ENCODE measurements around the gene ADSS1. TPM values are rescaled to one million over a fixed set of nuclear protein-coding genes. Genes with fewer than 3 reads are reported as not detected.

The ADSS1 gene
- total RNA-seq, 1 experiment from 2014 or later = 9.9 TPM

DNA sequence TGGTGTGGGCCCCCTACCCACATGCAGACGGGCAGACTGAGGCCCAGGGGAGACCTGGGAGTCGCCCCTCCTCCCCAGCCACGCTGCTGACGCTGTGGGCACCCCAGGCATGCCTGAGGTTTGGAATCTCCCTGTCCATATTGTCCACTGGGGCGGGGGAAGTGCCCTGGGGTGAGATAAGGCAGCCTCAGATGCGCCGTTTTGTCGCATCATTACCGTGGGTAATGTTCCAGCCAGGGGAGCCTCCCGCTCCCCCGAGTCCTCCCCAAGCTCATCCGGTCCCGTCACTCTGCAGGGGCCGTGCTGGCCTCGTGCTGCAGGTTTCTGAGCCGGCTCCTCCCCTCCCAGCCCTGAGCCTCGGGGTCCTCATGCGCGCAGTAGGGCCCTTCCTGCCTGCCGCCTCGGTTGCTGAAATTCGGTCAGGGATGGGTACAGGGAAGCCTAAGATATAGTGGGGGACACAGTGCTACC, 23.2 kb upstream of the ADSS1 start:
- TF ChIP-seq POLR2AphosphoS5 (IDR thresholded peaks at IDR 0.05; ENCODE audit: low read depth, low read length) (no peak), EZH2 (IDR thresholded peaks at IDR 0.05) (no peak), EGR1 (IDR thresholded peaks at IDR 0.05; ENCODE audit: low read depth) (no peak), EZH2phosphoT487 (IDR thresholded peaks at IDR 0.05; ENCODE audit: borderline replicate concordance) (no peak), CBX3 (IDR thresholded peaks at IDR 0.05; ENCODE audit: low read depth) (no peak), ZFX (IDR thresholded peaks at IDR 0.05) (no peak), SIN3A (IDR thresholded peaks at IDR 0.05; ENCODE audit: low read depth) (no peak), FOSL1 (IDR thresholded peaks at IDR 0.05; ENCODE audit: low read depth) (no peak), JUND (IDR thresholded peaks at IDR 0.05) (no peak), ELF1 (IDR thresholded peaks at IDR 0.05; ENCODE audit: borderline replicate concordance, low read depth) (no peak), RAD21 (IDR thresholded peaks at IDR 0.05; ENCODE audit: low read depth) (no peak)
- TF ChIP-seq, protein P1, sequence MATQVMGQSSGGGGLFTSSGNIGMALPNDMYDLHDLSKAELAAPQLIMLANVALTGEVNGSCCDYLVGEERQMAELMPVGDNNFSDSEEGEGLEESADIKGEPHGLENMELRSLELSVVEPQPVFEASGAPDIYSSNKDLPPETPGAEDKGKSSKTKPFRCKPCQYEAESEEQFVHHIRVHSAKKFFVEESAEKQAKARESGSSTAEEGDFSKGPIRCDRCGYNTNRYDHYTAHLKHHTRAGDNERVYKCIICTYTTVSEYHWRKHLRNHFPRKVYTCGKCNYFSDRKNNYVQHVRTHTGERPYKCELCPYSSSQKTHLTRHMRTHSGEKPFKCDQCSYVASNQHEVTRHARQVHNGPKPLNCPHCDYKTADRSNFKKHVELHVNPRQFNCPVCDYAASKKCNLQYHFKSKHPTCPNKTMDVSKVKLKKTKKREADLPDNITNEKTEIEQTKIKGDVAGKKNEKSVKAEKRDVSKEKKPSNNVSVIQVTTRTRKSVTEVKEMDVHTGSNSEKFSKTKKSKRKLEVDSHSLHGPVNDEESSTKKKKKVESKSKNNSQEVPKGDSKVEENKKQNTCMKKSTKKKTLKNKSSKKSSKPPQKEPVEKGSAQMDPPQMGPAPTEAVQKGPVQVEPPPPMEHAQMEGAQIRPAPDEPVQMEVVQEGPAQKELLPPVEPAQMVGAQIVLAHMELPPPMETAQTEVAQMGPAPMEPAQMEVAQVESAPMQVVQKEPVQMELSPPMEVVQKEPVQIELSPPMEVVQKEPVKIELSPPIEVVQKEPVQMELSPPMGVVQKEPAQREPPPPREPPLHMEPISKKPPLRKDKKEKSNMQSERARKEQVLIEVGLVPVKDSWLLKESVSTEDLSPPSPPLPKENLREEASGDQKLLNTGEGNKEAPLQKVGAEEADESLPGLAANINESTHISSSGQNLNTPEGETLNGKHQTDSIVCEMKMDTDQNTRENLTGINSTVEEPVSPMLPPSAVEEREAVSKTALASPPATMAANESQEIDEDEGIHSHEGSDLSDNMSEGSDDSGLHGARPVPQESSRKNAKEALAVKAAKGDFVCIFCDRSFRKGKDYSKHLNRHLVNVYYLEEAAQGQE (IDR thresholded peaks at IDR 0.05; ENCODE audit: low read depth) = no peak
- TF ChIP-seq, protein P2, sequence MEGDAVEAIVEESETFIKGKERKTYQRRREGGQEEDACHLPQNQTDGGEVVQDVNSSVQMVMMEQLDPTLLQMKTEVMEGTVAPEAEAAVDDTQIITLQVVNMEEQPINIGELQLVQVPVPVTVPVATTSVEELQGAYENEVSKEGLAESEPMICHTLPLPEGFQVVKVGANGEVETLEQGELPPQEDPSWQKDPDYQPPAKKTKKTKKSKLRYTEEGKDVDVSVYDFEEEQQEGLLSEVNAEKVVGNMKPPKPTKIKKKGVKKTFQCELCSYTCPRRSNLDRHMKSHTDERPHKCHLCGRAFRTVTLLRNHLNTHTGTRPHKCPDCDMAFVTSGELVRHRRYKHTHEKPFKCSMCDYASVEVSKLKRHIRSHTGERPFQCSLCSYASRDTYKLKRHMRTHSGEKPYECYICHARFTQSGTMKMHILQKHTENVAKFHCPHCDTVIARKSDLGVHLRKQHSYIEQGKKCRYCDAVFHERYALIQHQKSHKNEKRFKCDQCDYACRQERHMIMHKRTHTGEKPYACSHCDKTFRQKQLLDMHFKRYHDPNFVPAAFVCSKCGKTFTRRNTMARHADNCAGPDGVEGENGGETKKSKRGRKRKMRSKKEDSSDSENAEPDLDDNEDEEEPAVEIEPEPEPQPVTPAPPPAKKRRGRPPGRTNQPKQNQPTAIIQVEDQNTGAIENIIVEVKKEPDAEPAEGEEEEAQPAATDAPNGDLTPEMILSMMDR (IDR thresholded peaks at IDR 0.05 in 2 of 3, conservative IDR thresholded peaks at IDR 0.05 in 1 of 3; ENCODE audit: borderline replicate concordance in 1 of 3, insufficient read depth in 1 of 3, low read depth in 2 of 3, low read length in 2 of 3) = no peak
- ATAC-seq = no peak
- Histone ChIP-seq H3K4me1 (ENCODE audit: control insufficient read depth in 1 of 2, insufficient read depth in 2 of 2, low read length in 2 of 2) (peaks cover 7 to 14% of the 10 kb centered on the region in 2 experiments; a peak in 3 of 4 replicates), H3K4me3 (replicated peaks in 1 of 2; ENCODE audit: low read depth in 1 of 2, low read length in 2 of 2) (no peak overlapping the region), H2AFZ (ENCODE audit: low read depth, low read length, poor library complexity, severe bottlenecking) (no peak overlapping the region), H3K9ac (ENCODE audit: low read length) (no peak overlapping the region), H4K20me1 (ENCODE audit: insufficient read depth) (no peaks in the 10 kb centered on the region), H3K36me3 (ENCODE audit: control insufficient read depth in 1 of 2, insufficient read depth in 2 of 2, low read length in 2 of 2) (peaks cover 22 to 26% of the 10 kb centered on the region in 2 experiments; a peak in 3 of 4 replicates), H3K27me3 (ENCODE audit: insufficient read depth, low read length) (no peaks in the 10 kb centered on the region), H3K79me2 (ENCODE audit: insufficient read depth, low read length) (peaks cover 49% of the 10 kb centered on the region), H3K27ac (ENCODE audit: low read depth, low read length) (no peak overlapping the region; the same call in 1 of the 2 replicates), H3K9me3 (ENCODE audit: control insufficient read depth in 1 of 2, insufficient read depth in 1 of 2, low read depth in 1 of 2, low read length in 2 of 2) (no peaks in the 10 kb centered on the region), H3K9me2 (ENCODE audit: insufficient read depth) (no peaks in the 10 kb centered on the region), H3K4me2 (ENCODE audit: low read length) (no peak overlapping the region)
- RAD21 ChIA-PET (ENCODE audit: low non-redundant PET in 1 of 2, low total read pairs in 2 of 2, uncharacterized antibody in 2 of 2, unreplicated experiment in 2 of 2) = no interaction called here
- intact Hi-C loops (cut with micrococcal nuclease) = no loop called here
- CTCF ChIA-PET = no interaction called here
- no TSS peak for BruUV-seq (replicated peaks)
- POLR2A ChIA-PET = no interaction called here
- no peak for DNase-seq (ENCODE audit: low read depth, low spot score)
